GM23248 (cell line): Measurements from ENCODE around the gene STARD13. TPM values are rescaled to one million over a fixed set of nuclear protein-coding genes. Genes with fewer than 3 reads are reported as not detected.

Experiments
- DNase-seq: peaks from one replicate; pipeline ENCODE4 v3.0.0-alpha.2; 2015
- H2AFZ ChIP-seq: fragments of 200-600 bp; sonication (generic); 2 replicates; pipeline ENCODE4 v1.6.1; 2016; ENCODE audit warnings: antibody characterized with exemption
- H3F3A ChIP-seq: fragments of 200-600 bp; sonication (generic); 2 replicates; pipeline ENCODE4 v1.6.1; 2016; ENCODE audit warnings: mild to moderate bottlenecking, antibody characterized with exemption, mixed run types; ENCODE audit not compliant: insufficient read depth
- H3K27ac ChIP-seq: fragments of 200-600 bp; sonication (generic); 2 replicates; pipeline ENCODE4 v1.5.1; 2016; ENCODE audit warnings: mild to moderate bottlenecking
- H3K27me3 ChIP-seq: fragments of 200-600 bp; sonication (generic); replicated peaks from 2 replicates; pipeline ENCODE4 v1.6.1; 2016; ENCODE audit warnings: mild to moderate bottlenecking; ENCODE audit not compliant: insufficient read depth
- H3K36me3 ChIP-seq: fragments of 200-600 bp; sonication (generic); 2 replicates; pipeline ENCODE4 v1.6.1; 2016; ENCODE audit warnings: low read depth, mild to moderate bottlenecking
- H3K4me1 ChIP-seq: fragments of 200-600 bp; sonication (generic); 2 replicates; pipeline ENCODE4 v1.6.1; 2016; ENCODE audit warnings: mild to moderate bottlenecking; ENCODE audit not compliant: insufficient read depth
- H3K4me2 ChIP-seq: fragments of 200-600 bp; sonication (generic); one replicate; pipeline ENCODE4 v1.6.1; 2016; ENCODE audit warnings: mild to moderate bottlenecking; ENCODE audit not compliant: unreplicated experiment
- H3K4me3 ChIP-seq: fragments of 200-600 bp; sonication (generic); 2 replicates; pipeline ENCODE4 v1.5.1; 2016; ENCODE audit warnings: mild to moderate bottlenecking
- H3K79me2 ChIP-seq: fragments of 200-600 bp; sonication (generic); 2 replicates; pipeline ENCODE4 v1.6.1; 2016; ENCODE audit warnings: mild to moderate bottlenecking; ENCODE audit not compliant: insufficient read depth
- H3K9ac ChIP-seq: fragments of 200-600 bp; sonication (generic); 2 replicates; pipeline ENCODE4 v1.6.1; 2016; ENCODE audit warnings: mild to moderate bottlenecking
- H3K9me2 ChIP-seq: fragments of 200-600 bp; sonication (generic); 2 replicates; pipeline ENCODE4 v1.6.1; 2016; ENCODE audit warnings: mixed run types, mild to moderate bottlenecking, moderate library complexity; ENCODE audit not compliant: insufficient read depth
- H3K9me3 ChIP-seq: fragments of 200-600 bp; sonication (generic); one replicate; pipeline ENCODE4 v1.6.1; 2017; ENCODE audit warnings: low read depth
- H4K20me1 ChIP-seq: fragments of 200-600 bp; sonication (generic); 2 replicates; pipeline ENCODE4 v1.6.0; 2016; ENCODE audit not compliant: insufficient read depth
- EZH2 ChIP-seq: fragments of 200-600 bp; sonication (generic); IDR thresholded peaks from 2 replicates; pipeline ENCODE4 v1.6.1; 2018; ENCODE audit warnings: antibody characterized with exemption, mild to moderate bottlenecking; ENCODE audit not compliant: insufficient read depth, poor library complexity, severe bottlenecking
- EZH2phosphoT487 ChIP-seq: fragments of 200-600 bp; sonication (generic); IDR thresholded peaks from 2 replicates; pipeline ENCODE4 v1.6.1; 2018; ENCODE audit warnings: antibody characterized with exemption, moderate library complexity, mild to moderate bottlenecking, low read depth; ENCODE audit not compliant: insufficient read depth
- WGBS, 2 experiments: methylation state at CpG; one replicate each; pipeline ENCODE4 v1.1.6; 2015 to 2017; ENCODE audit warnings: low lambda C conversion rate in 2 of 2, low coverage in 1 of 2; ENCODE audit errors: missing lambda C conversion rate in 2 of 2; 5-methylcytosine and 5-hydroxymethylcytosine counted together
- in situ Hi-C: fragments of 300-500 bp; cut with MboI; formaldehyde crosslinking; loops from 2 replicates; pipeline ENCODE4 v1.15.0; 2020
- polyA plus RNA-seq: library from polyadenylated mRNA; unstranded; fragments of >200 nt; fragmentation: Nextera tagmentation; extraction: Ambion mirVana; gene quantifications from 2 replicates; pipeline ENCODE4 v1.2.1, GENCODE V29; 2016
- total RNA-seq: library from RNA; depleted of rRNA; stranded (reverse); fragments of >200 nt; shearing (Covaris generic); gene quantifications from 2 replicates; pipeline ENCODE4 v1.2.3, GENCODE V29; 2014

Gene STARD13
- total and polyA plus RNA-seq, 2 experiments from 2014 or later: 13.8 to 16.6 TPM

DNA sequence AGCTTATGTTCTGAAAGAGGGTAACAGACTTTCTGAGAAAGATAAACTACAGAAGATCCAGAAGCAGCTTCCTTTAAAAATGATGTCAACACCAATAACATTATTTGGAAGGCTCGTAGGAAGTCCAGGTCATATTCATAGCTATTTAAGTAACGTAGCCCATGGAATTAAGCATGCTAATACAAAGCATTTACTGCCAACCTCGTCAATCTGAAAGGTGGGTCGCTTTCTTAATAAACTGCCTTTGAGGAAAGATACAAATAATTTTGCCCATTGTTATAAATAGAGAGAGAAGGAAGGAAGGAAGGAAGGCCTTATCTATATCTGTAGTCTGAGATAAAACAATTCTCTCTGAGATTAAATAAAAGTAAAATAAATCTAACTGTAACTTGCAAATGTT, 80.3 kb downstream of the STARD13 start:
- Histone ChIP-seq H3K4me2 (peak overlapping the region; percentile 89), H3K9me2 (no peaks in the 10 kb centered on the region), H3K4me1 (peaks cover 47% of the 10 kb centered on the region), H4K20me1 (no peaks in the 10 kb centered on the region; the same call in 1 of the 2 replicates), H3F3A (peaks cover 48% of the 10 kb centered on the region), H3K9me3 (no peaks in the 10 kb centered on the region), H3K9ac (peak overlapping the region; percentile 73), H3K4me3 (no peak overlapping the region; the same call in 1 of the 2 replicates), H3K79me2 (peaks cover 98% of the 10 kb centered on the region), H3K27me3 (no peaks in the 10 kb centered on the region), H3K36me3 (no peaks in the 10 kb centered on the region), H2AFZ (no peak overlapping the region), H3K27ac (peak overlapping the region; percentile 77)
- no peak for TF ChIP-seq EZH2
- no peak for TF ChIP-seq EZH2phosphoT487
- no peak for DNase-seq
- WGBS, 2 experiments: 93 to 94% methylated on average over 4 of the region's 4 CpGs
- in situ Hi-C loops: no loop called here

DNA sequence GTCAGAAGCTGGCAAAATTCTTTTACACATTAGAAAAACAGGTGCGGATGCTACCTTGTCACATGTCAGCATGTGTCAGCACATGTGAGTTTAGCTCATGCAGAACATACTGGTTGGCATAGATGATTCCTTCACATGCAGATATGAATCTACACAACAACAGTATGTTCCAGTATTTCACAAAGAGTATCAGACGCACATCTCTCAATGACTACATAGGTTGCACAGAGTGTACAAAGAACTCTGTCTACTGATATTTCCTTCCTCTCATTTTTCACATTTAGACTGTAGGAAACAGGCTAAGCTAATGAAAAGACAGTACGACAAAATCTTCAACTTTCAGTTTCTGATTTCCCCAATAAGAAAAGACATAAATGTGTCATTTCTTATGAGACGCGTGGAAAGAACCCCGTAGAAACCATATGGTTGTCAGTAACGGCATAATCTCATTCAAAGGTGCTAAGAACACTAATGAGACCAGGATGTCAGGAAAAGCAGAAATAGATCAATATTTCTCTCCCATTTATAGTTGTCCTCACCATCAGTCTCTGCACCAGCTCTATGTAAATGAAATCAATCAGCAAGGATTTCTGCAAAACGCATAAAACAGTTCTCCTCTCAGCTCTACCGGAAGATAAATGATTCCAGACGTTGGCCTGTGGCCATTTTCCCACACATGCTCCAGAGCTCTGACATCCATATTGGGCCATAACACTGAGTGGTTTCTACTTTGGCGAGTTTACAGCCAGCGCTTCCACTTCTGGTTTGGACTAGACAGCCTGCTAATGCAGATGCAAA, 81.2 kb downstream of the STARD13 start:
- DNase-seq: peak; percentile 94
- Histone ChIP-seq H3F3A (peaks cover 48% of the 10 kb centered on the region), H3K9me2 (no peaks in the 10 kb centered on the region), H3K4me3 (peak overlapping the region; percentile 61), H3K27me3 (no peaks in the 10 kb centered on the region), H3K9ac (peak overlapping the region; percentile 73), H3K36me3 (no peaks in the 10 kb centered on the region), H3K27ac (peak overlapping the region; percentile 77), H4K20me1 (no peaks in the 10 kb centered on the region; the same call in 1 of the 2 replicates), H3K4me1 (peaks cover 47% of the 10 kb centered on the region), H3K79me2 (peaks cover 98% of the 10 kb centered on the region), H2AFZ (0 out of 2 replicates have a peak overlapping the region, but pooled peaks have one; percentile 7), H3K4me2 (peak overlapping the region; percentile 89), H3K9me3 (no peaks in the 10 kb centered on the region)
- in situ Hi-C loops: no loop called here
- WGBS, 2 experiments: 16 to 19% methylated on average over 12 of the region's 12 CpGs
- no peak for TF ChIP-seq EZH2
- no peak for TF ChIP-seq EZH2phosphoT487

DNA sequence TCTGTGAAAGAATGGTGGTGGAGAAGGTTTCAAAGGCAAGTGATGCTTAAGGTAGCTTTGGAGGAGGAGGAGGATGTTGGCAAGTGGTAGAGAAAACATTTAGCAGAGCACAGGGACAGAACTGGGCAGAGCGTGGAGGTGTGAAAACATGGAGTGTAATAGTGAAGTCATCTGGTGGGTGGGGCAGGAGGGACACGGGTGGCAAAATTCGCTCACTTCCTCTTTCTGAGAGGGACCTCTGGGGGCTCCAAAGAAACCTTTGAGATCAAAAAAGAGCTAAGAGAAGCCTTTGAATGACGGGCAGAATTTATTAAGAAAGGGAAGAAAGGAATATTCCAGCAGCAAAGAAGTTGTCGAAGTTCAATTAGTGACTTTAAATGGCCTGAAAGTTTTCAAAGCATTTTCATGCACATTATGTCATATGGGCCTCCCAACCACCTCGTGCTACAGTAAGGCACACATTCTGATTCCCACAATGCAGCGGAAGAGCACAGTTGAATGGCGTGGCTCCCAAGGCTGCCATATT, 82.8 kb downstream of the STARD13 start:
- peaks cover 40% of the 10 kb centered on the region for H3F3A ChIP-seq
- H3K79me2 ChIP-seq: peaks cover 98% of the 10 kb centered on the region
- H3K4me2 ChIP-seq: no peak overlapping the region
- H3K9ac ChIP-seq: no peak overlapping the region
- peaks cover 41% of the 10 kb centered on the region for H3K4me1 ChIP-seq
- H4K20me1 ChIP-seq: no peaks in the 10 kb centered on the region; the same call in 1 of the 2 replicates
- no peak for TF ChIP-seq EZH2
- no peak for DNase-seq
- H3K9me2 ChIP-seq: no peaks in the 10 kb centered on the region
- 91 to 93% methylated on average over 8 of the region's 8 CpGs for WGBS, 2 experiments
- no peak overlapping the region for H3K27ac ChIP-seq
- H3K4me3 ChIP-seq: no peak overlapping the region
- no peaks in the 10 kb centered on the region for H3K9me3 ChIP-seq
- no peak overlapping the region for H2AFZ ChIP-seq
- no peaks in the 10 kb centered on the region for H3K36me3 ChIP-seq
- no peaks in the 10 kb centered on the region for H3K27me3 ChIP-seq
- in situ Hi-C loops: no loop called here

DNA sequence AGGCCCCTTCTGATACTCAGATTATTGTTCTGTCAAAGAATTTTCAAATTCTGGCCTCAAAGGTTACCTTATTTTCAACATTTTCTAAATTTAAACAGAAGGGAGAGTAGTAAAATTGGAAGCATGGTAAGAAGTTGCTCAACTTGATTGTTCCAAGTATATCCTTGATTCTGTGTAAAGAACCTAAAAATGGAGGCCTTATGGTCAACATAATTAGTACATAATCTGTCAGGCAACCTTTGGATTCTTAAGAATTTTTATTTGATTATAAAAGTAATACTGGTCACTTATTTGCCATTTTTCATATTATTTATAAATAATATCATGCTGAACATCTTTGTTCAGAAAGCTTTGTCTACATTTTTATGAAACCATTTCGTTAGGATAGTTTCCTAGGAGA, 83.9 kb downstream of the STARD13 start:
- Histone ChIP-seq H3K4me2 (no peak overlapping the region), H4K20me1 (no peaks in the 10 kb centered on the region; the same call in 1 of the 2 replicates), H3K36me3 (no peaks in the 10 kb centered on the region), H3F3A (peaks cover 32% of the 10 kb centered on the region), H3K4me1 (peaks cover 33% of the 10 kb centered on the region), H3K9ac (no peak overlapping the region), H3K27me3 (no peaks in the 10 kb centered on the region), H3K9me2 (no peaks in the 10 kb centered on the region), H2AFZ (no peak overlapping the region), H3K79me2 (peaks cover 100% of the 10 kb centered on the region), H3K4me3 (no peak overlapping the region), H3K27ac (no peak overlapping the region), H3K9me3 (no peaks in the 10 kb centered on the region)
- in situ Hi-C loops: no loop called here
- no peak for TF ChIP-seq EZH2
- TF ChIP-seq EZH2phosphoT487: no peak
- no peak for DNase-seq
- WGBS, 2 experiments: 88 to 98% methylated on average over 1 of the region's 1 CpG
